A673 (cell line): Measurements from ENCODE around the gene CREBZF. TPM values are rescaled to one million over a fixed set of nuclear protein-coding genes. Genes with fewer than 3 reads are reported as not detected.

Source experiments
- Bru-seq: library from RNA; stranded (reverse); fragments of 400-500 nt; gene quantifications from one replicate; lab custom pipeline; 2021; lab: Mats Ljungman, UMichigan
- BruChase-seq, 2 experiments: library from RNA; stranded (reverse); fragments of 400-500 nt; gene quantifications; one replicate each; lab custom pipeline; 2021; lab: Mats Ljungman, UMichigan
- BruUV-seq: library from RNA; stranded (reverse); fragments of 400-500 nt; replicated peaks from 2 replicates; lab custom pipeline; 2021; lab: Mats Ljungman, UMichigan
- CTCF ChIA-PET: fragments of 300-600 bp; sonication (Branson Sonifier 250); formaldehyde crosslinking; loops from one replicate; lab custom pipeline; 2022; ENCODE audit warnings: antibody characterized with exemption; lab: Charles Lee
- POLR2A ChIA-PET: fragments of 300-600 bp; sonication (Branson Sonifier 250); formaldehyde crosslinking; loops from one replicate; lab custom pipeline; 2022; ENCODE audit warnings: antibody characterized with exemption; ENCODE audit not compliant: low non-redundant PET; lab: Charles Lee
- DNase-seq: peaks from one replicate; pipeline ENCODE4 v3.0.0-alpha.2; 2015; ENCODE audit warnings: low spot score
- H3K27ac ChIP-seq: fragments of 200-600 bp; sonication (generic); 2 replicates; pipeline ENCODE4 v1.5.1; 2016; ENCODE audit warnings: mixed run types, low read depth, mild to moderate bottlenecking, mixed read lengths, antibody characterized with exemption, low read length; ENCODE audit not compliant: poor library complexity, severe bottlenecking
- H3K27me3 ChIP-seq: fragments of 200-600 bp; sonication (generic); replicated peaks from 2 replicates; pipeline ENCODE4 v1.6.1; 2017; ENCODE audit warnings: mixed run types, low read depth, mild to moderate bottlenecking, mixed read lengths, antibody characterized with exemption, low read length; ENCODE audit not compliant: insufficient read depth, poor library complexity
- H3K36me3 ChIP-seq: fragments of 200-600 bp; sonication (generic); 2 replicates; pipeline ENCODE4 v1.6.1; 2016; ENCODE audit warnings: mixed run types, mild to moderate bottlenecking, mixed read lengths, antibody characterized with exemption, low read length; ENCODE audit not compliant: insufficient read depth, poor library complexity, severe bottlenecking
- H3K4me1 ChIP-seq: fragments of 200-600 bp; sonication (generic); 2 replicates; pipeline ENCODE4 v1.6.1; 2017; ENCODE audit warnings: mixed run types, mild to moderate bottlenecking, mixed read lengths, antibody characterized with exemption, low read length; ENCODE audit not compliant: insufficient read depth, poor library complexity, severe bottlenecking
- H3K4me3 ChIP-seq: fragments of 200-600 bp; sonication (generic); 2 replicates; pipeline ENCODE4 v1.5.1; 2016; ENCODE audit warnings: low read depth, mixed run types, mild to moderate bottlenecking, mixed read lengths, low read length; ENCODE audit not compliant: poor library complexity, severe bottlenecking
- H3K9me3 ChIP-seq: fragments of 200-600 bp; sonication (generic); 2 replicates; pipeline ENCODE4 v1.6.1; 2016; ENCODE audit warnings: mixed run types, low read depth, mild to moderate bottlenecking, mixed read lengths, antibody characterized with exemption, low read length; ENCODE audit not compliant: poor library complexity, severe bottlenecking
- CTCF ChIP-seq: fragments of 300-800, 200-600 bp; sonication (generic); conservative IDR thresholded peaks from 2 replicates; pipeline ENCODE4 v1.5.1; 2017; ENCODE audit warnings: low read depth, mild to moderate bottlenecking, antibody characterized with exemption, low read length, moderate library complexity, mixed read lengths
- EZH2 ChIP-seq: fragments of 200-600 bp; sonication (generic); IDR thresholded peaks from 2 replicates; pipeline ENCODE4 v1.6.1; 2017; ENCODE audit warnings: borderline replicate concordance, low read depth, mild to moderate bottlenecking, mixed read lengths, antibody characterized with exemption, low read length; ENCODE audit not compliant: poor library complexity, severe bottlenecking
- intact Hi-C: fragments of 100-400 bp; cut with micrococcal nuclease; formaldehyde crosslinking; loops from one replicate; pipeline ENCODE4 v1.10.0; 2022; ENCODE audit not compliant: unreplicated experiment
- long read RNA-seq: library from polyadenylated mRNA; stranded (forward); transcript quantifications from one replicate; pipeline ENCODE4 v2.0.0, GENCODE V29; 2022
- total RNA-seq: library from RNA; stranded (reverse); gene quantifications from 2 replicates; pipeline ENCODE4 v1.2.3, GENCODE V29; 2021

The CREBZF gene
- total RNA-seq = 74.1 and 76.6 TPM in 2 replicates
- Bru-seq, nascent RNA = percentile 92 among the genes with signal in this experiment
- percentile 97 among the genes with signal in this experiment for BruChase-seq, experiment 1, labeled RNA remaining after a 2-hour chase
- percentile 85 among the genes with signal in this experiment for BruChase-seq, experiment 2, labeled RNA remaining after a 6-hour chase
- long read RNA-seq, full-length matches to known transcripts = 126 of 226 reads
- long read RNA-seq, partial matches to known transcripts = 56 of 226 reads
- long read RNA-seq, other reads (novel, unspliced or antisense) = 44 of 226 reads

GRCh38 chr11:85664615-85665481, at the start of gene CREBZF:
Gene CREBZF, minus strand, starts transcription at chr11:85665129. Its CDS starts 254 bp downstream, at chr11:85664875.
- TF ChIP-seq EZH2 = no peak
- TF ChIP-seq CTCF = no peak
- TSS peak; percentile 80 for BruUV-seq
- intact Hi-C loops = loop anchor here (1.0 to 5.0 kb wide), 2 partner anchors 37 to 68 kb away; partner anchors contain the start of gene TMEM126B
- peaks cover 24% of the 10 kb centered on the region for H3K4me1 ChIP-seq
- CTCF ChIA-PET = no interaction called here
- peak within 1 kb of the TSS; percentile 87 for H3K4me3 ChIP-seq
- H3K9me3 ChIP-seq = no peaks in the 10 kb centered on the region
- H3K36me3 ChIP-seq = peaks cover 40% of the 10 kb centered on the region
- H3K27me3 ChIP-seq = peaks cover 4% of the 10 kb centered on the region
- peak within 1 kb of the TSS; percentile 97 for H3K27ac ChIP-seq
- peak; percentile 98 for DNase-seq
- POLR2A ChIA-PET = interaction anchor here (0.7 to 0.8 kb wide), 2 partner anchors 36 to 248 kb away, joined by 3 read pairs; partner anchors contain the start of gene TMEM126B

DNA sequence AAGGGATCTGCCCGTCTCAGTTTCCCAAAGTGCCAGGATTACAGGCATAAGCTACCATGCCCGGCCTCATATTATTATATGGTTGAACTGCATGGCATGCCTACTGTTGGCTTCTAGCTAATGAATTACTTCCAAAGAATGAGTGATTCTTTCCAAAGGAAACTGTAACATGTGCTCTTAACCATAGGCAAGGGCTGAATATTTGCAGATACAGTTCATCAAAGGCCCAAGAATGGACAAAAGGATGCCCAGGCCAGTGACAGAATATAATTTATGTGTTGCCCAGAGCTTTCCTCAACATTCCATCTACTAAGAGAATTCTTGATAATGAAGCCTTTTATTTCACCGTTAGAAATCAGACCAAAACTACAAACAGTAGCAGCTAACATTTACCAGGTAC, 48.0 kb upstream of the CREBZF start:
- no peaks in the 10 kb centered on the region for H3K27me3 ChIP-seq
- POLR2A ChIA-PET = no interaction called here

More for the DNA sequence above, 48.0 kb upstream of the CREBZF start:
- Histone ChIP-seq H3K4me1 (no peaks in the 10 kb centered on the region), H3K4me3 (no peak overlapping the region), H3K36me3 (no peaks in the 10 kb centered on the region), H3K9me3 (no peaks in the 10 kb centered on the region), H3K27ac (no peak overlapping the region)
- intact Hi-C loops = no loop called here
- no peak for DNase-seq
- BruUV-seq = no TSS peak
- TF ChIP-seq CTCF (no peak), EZH2 (no peak)
- CTCF ChIA-PET = no interaction called here
